Naive thymus-derived CD8-positive, alpha-beta T cell (primary cell): ENCODE measurements around the gene HYDIN. TPM values are rescaled to one million over a fixed set of nuclear protein-coding genes. Genes with fewer than 3 reads are reported as not detected.
"Not testable (repeated sequence)": the region's sequence is repeated elsewhere in the genome, so short reads cannot be mapped to it uniquely, and the experiment has no call there.

Source experiments
- ATAC-seq, 2 donors: fragments of 150-1000 bp; cut with Tn5 transposase in 1 of 2; sonication (Bioruptor Pico), chemical (Tn5 transposase) in 1 of 2; 1 replicate in 1 of 2; 2 replicates in 1 of 2; pipeline ENCODE4 v1.10.0; 2021; ENCODE audit warnings: mild to moderate bottlenecking in 2 of 2, moderate library complexity in 2 of 2
- POLR2A ChIA-PET: fragments of 350-600 bp; sonication (Branson Sonifier 250); formaldehyde crosslinking; loops from one replicate; lab custom pipeline; 2021; ENCODE audit warnings: antibody characterized with exemption; lab: Charles Lee
- DNase-seq, 10 donors: peaks; one replicate each; pipeline versions ENCODE4 v3.0.0 to v3.0.0-alpha.2; 2020 to 2022
- H3K27ac Mint-ChIP-seq, 10 donors: one replicate each; pipeline ENCODE4 v1.8.0; 2020 to 2022; ENCODE audit warnings: mild to moderate bottlenecking in 10 of 10, mixed read lengths in 10 of 10, moderate library complexity in 4 of 10, inconsistent platforms in 1 of 10
- H3K27me3 Mint-ChIP-seq, 5 donors: one replicate each; pipeline ENCODE4 v1.8.0; 2021 to 2022; ENCODE audit warnings: mixed read lengths in 5 of 5
- H3K36me3 Mint-ChIP-seq, 3 donors: one replicate each; pipeline ENCODE4 v1.8.0; 2020 to 2022; ENCODE audit warnings: mixed read lengths in 3 of 3, mild to moderate bottlenecking in 2 of 3, inconsistent platforms in 1 of 3
- H3K4me1 Mint-ChIP-seq, 4 donors: one replicate each; pipeline ENCODE4 v1.8.0; 2021 to 2022; ENCODE audit warnings: mixed read lengths in 4 of 4
- H3K4me3 Mint-ChIP-seq, 10 donors: one replicate each; pipeline ENCODE4 v1.8.0; 2020 to 2022; ENCODE audit warnings: mild to moderate bottlenecking in 10 of 10, mixed read lengths in 10 of 10, moderate library complexity in 6 of 10, inconsistent platforms in 1 of 10
- H3K9me3 Mint-ChIP-seq, 9 donors: one replicate each; pipeline ENCODE4 v1.8.0; 2020 to 2022; ENCODE audit warnings: mixed read lengths in 9 of 9, mild to moderate bottlenecking in 3 of 9, inconsistent platforms in 1 of 9, moderate library complexity in 1 of 9
- polyA plus RNA-seq, 3 donors: library from polyadenylated mRNA; unstranded; fragments of 300-500 nt; fragmentation: Illumina TruSeq; gene quantifications; one replicate each; pipeline ENCODE4 v1.2.3, GENCODE V29; 2021
- total RNA-seq, 8 experiments: library from RNA in 2 of 8; stranded (reverse) in 2 of 8; gene quantifications; one replicate each; pipeline ENCODE4 v1.2.3 and lab custom pipeline; 2021 to 2026

The HYDIN gene
- total and polyA plus RNA-seq, 5 experiments from 2014 or later = not detected

DNA sequence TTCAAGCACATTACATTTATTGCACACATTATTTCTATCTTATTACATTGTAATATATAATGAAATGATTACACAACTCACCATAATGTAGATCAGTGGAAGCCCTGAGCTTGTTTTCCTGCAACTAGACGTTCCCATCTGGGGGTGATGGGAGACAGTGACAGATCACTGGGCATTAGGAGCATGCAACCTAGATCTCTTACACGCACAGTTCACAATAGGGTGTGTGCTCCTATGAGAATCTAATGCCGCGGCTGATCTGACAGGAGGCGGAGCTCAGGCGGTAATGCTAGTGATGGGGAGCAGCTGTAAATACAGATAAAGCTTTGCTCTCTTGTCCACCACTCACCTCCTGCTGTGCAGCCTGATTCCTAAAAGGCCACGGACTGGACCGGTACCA is 69.5 kb downstream of the HYDIN start:
- H3K9me3 Mint-ChIP-seq, POLR2A ChIA-PET, ATAC-seq, H3K4me3 Mint-ChIP-seq, H3K4me1 Mint-ChIP-seq, H3K27ac Mint-ChIP-seq, H3K36me3 Mint-ChIP-seq, H3K27me3 Mint-ChIP-seq, DNase-seq: not testable (repeated sequence)

DNA sequence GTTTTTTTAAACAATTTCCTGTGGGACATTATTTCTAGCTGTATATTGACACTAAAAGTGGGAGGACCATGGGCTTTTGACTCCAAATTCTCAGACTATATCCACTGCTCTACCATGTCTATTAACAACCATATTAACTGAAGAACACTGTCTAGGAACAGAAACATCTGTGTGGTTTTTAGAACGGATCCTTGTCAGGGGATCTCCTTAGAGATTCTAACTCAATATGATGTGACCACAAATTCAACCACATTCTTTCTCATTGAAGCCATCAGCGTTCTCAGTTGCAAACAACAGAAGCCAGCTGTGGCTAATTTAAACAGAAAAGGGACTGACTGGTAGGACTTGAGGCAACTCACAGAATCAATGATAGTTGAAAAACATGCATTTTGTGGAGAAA is 73.2 kb downstream of the HYDIN start:
- H3K4me1 Mint-ChIP-seq, H3K27me3 Mint-ChIP-seq, DNase-seq, H3K4me3 Mint-ChIP-seq, H3K9me3 Mint-ChIP-seq, POLR2A ChIA-PET, H3K27ac Mint-ChIP-seq, H3K36me3 Mint-ChIP-seq: not testable (repeated sequence)
- peak in 1 of 2 donors; percentile 43 for ATAC-seq

DNA sequence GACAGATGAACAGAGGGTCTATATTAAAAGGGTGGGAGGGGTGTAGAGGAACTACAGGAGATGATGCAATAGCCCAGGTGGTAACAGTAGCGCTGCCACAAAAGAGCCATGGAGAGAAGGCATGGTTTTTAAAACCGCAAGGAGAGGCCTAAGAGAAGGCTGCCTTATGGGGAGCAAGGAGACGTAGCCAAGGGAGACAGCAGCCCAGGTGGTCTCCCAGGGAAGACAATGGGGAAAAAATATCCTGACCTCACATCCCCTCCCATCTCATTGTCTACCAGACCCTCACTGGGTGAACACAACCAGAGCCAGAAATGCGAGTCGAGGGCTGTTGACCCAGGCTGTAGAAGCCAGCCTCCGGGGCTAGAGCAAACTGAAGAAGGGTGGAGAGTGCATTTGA is 77.2 kb downstream of the HYDIN start:
- ATAC-seq, H3K9me3 Mint-ChIP-seq, H3K4me1 Mint-ChIP-seq, H3K27me3 Mint-ChIP-seq, DNase-seq, H3K27ac Mint-ChIP-seq, POLR2A ChIA-PET, H3K36me3 Mint-ChIP-seq, H3K4me3 Mint-ChIP-seq: not testable (repeated sequence)

DNA sequence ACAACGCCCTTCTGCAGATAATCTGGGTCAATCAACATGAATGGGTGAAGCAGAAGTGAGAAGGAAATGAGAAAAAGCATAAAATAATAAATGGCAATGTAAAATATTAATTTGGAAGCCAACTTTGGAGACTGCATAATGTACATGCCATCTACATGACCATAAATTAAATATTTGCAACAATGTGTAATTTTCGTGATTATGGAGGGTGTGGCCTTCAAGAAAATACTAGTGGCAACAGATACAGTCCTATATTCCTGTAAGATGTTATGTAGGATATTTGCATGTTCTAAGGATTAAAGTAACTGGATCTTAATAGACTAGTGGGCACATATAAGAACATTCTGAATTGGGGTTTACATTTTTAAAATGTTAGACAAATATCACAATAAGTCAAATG is 78.9 kb downstream of the HYDIN start:
- H3K9me3 Mint-ChIP-seq, H3K27ac Mint-ChIP-seq, H3K4me1 Mint-ChIP-seq, H3K27me3 Mint-ChIP-seq, POLR2A ChIA-PET, ATAC-seq, H3K36me3 Mint-ChIP-seq, DNase-seq, H3K4me3 Mint-ChIP-seq: not testable (repeated sequence)

DNA sequence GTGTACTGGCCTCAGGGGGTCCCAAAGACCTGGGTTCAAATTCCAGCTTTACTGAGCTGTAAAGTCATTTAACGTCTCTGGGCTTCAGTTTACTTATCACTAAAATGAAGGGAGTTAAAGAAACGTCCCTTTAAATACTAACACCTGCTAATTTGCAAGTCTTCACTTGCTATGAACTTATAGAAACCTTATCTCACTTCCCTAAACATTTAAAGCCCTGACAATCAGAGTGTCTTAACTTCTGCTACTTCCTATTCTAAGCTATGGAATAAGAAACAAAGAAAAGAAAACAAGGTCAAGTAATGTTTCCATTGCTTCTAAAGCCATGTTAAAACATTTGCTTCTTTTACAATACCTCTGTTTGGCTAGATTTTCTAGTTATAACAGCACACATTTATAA is 87.3 kb downstream of the HYDIN start:
- H3K9me3 Mint-ChIP-seq, ATAC-seq, H3K27me3 Mint-ChIP-seq, H3K4me3 Mint-ChIP-seq, DNase-seq, H3K36me3 Mint-ChIP-seq, H3K4me1 Mint-ChIP-seq, POLR2A ChIA-PET, H3K27ac Mint-ChIP-seq: not testable (repeated sequence)

DNA sequence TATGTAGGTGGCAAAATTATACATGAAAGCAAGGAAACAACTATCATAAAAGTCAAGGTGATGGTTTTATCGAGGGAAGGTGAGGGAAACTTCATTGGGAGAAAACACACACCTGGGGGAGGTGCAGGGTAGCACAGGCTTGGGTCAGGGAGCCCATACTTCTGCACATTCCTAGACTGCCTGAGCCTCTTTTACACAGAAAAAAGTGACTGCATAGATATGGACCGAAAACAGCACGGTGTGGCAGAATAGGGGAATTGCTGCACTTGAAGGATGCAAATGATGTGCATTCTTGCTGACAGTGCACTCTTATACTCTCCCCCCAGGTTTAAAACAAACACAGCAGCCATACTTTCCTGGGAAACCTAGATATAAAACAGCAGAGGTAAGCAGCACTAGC is 120.0 kb downstream of the HYDIN start:
- H3K27me3 Mint-ChIP-seq, H3K36me3 Mint-ChIP-seq, POLR2A ChIA-PET, ATAC-seq, H3K9me3 Mint-ChIP-seq, H3K4me3 Mint-ChIP-seq, H3K4me1 Mint-ChIP-seq, DNase-seq, H3K27ac Mint-ChIP-seq: not testable (repeated sequence)

DNA sequence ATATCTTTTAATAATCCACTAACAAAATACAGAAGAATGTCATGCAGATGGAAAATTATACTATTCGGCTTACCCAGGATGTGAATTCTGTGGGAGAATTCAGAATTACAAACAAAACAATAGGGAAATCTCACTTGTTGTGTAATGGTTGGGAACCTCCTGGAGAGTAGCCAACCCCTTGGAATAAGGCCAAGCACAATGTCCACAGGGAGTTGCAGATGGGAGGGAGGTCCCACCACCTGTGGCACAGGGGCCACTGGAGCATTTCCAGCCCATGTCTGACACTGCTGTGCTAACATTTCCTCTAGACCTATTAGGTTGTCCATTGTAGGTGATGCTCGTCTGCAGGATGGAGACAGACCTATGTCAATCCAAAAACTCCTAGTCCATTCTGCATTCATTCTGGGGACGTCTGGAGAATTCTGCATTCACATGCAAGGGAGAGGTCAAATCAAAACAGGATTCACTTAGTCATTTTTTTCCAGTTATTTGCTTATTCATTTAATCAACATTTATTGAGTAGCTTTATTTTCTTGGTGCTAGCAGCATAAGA is 120.8 kb downstream of the HYDIN start:
- H3K4me3 Mint-ChIP-seq, H3K27ac Mint-ChIP-seq, H3K27me3 Mint-ChIP-seq, H3K9me3 Mint-ChIP-seq, H3K4me1 Mint-ChIP-seq, ATAC-seq, DNase-seq, H3K36me3 Mint-ChIP-seq, POLR2A ChIA-PET: not testable (repeated sequence)

DNA sequence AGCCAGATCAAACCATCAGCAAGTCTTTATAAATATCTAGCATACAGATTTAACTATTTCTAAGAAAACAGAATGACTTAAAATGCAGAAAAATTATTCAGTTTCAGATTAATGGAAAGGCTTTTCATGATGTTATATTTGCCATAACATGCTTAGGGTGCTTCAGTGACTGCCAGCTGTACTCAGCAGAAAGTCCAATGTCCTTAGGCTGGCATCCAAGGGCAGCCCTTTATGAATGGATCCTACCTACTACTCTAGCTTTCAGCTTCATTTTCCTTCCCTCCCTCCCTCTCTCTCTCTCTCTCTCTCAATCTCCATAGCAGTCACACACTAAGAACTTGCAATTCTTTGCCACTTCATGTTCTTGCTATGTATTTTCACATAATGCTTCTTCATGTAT is 124.6 kb downstream of the HYDIN start:
- DNase-seq, H3K4me3 Mint-ChIP-seq, H3K36me3 Mint-ChIP-seq, ATAC-seq, POLR2A ChIA-PET, H3K27me3 Mint-ChIP-seq, H3K27ac Mint-ChIP-seq, H3K9me3 Mint-ChIP-seq, H3K4me1 Mint-ChIP-seq: not testable (repeated sequence)

DNA sequence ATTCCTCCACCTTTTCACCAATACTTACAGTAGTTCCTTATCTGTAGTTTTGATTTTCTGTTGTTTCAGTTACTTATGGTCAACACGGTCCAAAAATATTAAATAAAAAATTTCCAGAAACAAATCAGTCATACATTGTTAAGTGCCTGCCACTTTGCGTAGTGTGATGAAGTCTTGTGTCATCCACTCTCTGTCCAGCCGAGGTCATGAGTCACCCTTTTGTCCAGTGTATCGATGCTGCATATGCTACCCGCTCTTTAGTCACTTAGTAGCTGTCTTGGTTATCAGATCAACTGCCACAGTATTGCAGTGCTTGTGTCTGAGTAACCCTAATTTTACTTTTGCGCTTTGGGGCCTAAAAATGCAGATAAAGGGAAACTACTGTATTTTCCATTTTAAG is 146.9 kb downstream of the HYDIN start:
- H3K4me3 Mint-ChIP-seq, H3K27ac Mint-ChIP-seq, POLR2A ChIA-PET, H3K36me3 Mint-ChIP-seq, H3K9me3 Mint-ChIP-seq, H3K4me1 Mint-ChIP-seq, ATAC-seq, H3K27me3 Mint-ChIP-seq, DNase-seq: not testable (repeated sequence)

DNA sequence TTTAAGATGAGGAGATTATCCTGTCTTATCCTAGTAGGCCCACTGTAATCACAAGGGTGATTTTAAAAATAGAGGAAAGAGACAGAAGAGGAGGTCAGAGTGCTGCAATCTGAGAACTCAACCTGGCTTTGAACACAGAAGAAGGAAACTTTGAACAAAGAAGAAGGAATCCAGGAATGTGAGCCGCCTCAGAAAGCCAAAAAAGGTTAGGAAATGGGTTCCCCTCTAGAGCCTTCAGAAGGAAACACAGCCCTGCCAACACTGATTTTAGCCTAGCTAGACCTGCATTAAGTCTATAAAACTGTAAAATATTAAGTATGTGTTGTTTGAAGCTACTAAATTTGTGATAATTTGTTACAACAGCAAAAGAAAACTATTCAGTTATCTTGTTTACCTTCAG is 149.7 kb downstream of the HYDIN start:
- POLR2A ChIA-PET, H3K4me1 Mint-ChIP-seq, H3K9me3 Mint-ChIP-seq, H3K27me3 Mint-ChIP-seq, DNase-seq, ATAC-seq, H3K4me3 Mint-ChIP-seq, H3K36me3 Mint-ChIP-seq, H3K27ac Mint-ChIP-seq: not testable (repeated sequence)

DNA sequence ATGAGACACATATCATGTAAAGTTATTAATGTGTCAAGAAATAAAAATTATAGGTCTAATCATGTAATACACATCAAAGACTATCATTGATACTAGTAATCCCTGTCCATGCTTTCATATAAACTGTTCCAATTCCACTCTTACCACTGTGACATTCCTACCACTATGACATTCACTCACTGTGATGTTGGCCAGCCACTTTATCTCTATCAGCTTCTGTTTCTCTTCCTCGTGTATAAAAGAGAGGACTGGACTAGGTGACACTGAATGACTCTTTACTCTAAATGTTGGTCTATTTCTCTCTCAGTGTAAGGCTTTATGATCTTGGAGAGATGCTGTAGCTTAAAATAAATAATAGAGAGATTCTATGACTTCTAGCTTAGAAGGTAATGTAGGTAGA is 150.3 kb downstream of the HYDIN start:
- H3K27me3 Mint-ChIP-seq, POLR2A ChIA-PET: not testable (repeated sequence)

DNA sequence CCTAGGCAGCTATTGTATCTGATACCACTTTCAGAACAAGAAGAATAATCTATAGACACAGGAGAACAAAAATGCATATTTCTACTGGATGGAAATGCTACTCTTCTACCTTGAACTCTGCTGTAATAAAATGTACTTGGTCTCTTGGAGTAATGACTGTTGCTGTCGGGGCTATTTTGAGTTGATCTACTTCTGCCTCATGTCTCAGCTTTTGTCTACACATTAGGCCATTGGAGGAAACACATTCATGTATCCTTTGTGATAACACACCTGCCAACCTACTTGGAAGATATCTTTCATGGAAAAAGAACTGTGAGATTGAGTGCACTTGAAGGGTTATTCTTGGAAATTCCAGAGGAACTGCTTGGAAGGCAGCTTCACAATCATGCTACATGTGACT is 159.9 kb downstream of the HYDIN start:
- H3K27ac Mint-ChIP-seq, H3K27me3 Mint-ChIP-seq, POLR2A ChIA-PET, H3K9me3 Mint-ChIP-seq, H3K4me3 Mint-ChIP-seq, H3K36me3 Mint-ChIP-seq, DNase-seq, ATAC-seq, H3K4me1 Mint-ChIP-seq: not testable (repeated sequence)

More for the DNA sequence above, 150.3 kb downstream of the HYDIN start:
- not testable (repeated sequence) for DNase-seq, H3K27ac Mint-ChIP-seq, H3K9me3 Mint-ChIP-seq, ATAC-seq, H3K4me3 Mint-ChIP-seq, H3K36me3 Mint-ChIP-seq, H3K4me1 Mint-ChIP-seq

DNA sequence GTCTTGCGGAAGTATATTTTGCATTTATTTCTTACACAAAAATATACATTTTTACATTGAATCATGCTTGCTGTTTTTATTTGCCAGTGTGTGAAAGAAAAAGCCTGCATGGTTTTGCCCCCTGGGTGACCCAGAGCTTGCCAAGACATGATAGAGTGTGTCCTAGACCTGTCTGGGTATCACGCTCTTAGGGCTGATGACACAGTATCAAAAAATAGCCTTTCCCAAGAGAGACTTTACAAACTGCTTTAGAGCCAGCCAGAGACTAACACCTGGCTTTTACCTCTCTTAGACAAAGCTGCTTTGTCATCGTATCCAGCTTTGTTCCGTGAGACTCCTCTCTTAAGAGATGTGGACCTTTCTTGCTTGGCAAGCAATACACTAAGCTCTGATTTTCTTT is 160.7 kb downstream of the HYDIN start:
- ATAC-seq, DNase-seq, H3K36me3 Mint-ChIP-seq, POLR2A ChIA-PET, H3K4me3 Mint-ChIP-seq, H3K4me1 Mint-ChIP-seq, H3K27me3 Mint-ChIP-seq, H3K9me3 Mint-ChIP-seq: not testable (repeated sequence)
- peak overlapping the region in 1 of 10 donors; percentile 40 for H3K27ac Mint-ChIP-seq

DNA sequence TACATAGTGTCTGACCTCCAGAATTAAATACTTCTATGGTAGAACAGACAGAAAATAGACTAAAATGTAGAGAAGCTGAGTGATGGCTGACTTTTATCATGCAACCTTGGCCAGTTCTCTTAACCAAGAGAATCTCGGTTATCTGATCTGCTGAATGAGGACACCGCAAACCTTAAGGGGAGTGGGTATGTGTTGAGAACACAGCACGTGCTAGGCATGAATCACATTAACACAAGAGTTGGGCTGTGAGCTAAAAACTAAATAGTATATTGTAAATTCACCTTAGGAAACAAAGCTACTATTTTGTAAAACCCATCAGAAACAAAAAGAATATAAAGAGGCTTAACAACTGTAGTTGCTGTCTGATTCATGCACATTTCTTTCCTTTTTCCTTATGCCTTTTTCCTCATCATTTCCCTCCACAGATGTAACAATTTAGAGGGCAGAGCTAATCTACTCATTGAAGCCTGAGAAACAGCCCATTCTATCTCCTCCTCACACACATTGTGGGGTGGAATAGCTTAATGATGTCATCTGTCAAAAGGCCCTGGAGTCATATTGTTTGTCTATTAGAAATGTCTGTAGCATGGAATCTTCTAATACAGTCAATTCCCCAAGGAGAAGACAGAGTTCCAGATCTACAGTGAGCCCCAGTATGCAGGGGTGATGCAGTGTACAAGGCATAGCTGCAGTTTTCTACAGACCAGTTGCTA is 176.5 kb downstream of the HYDIN start:
- ATAC-seq, H3K27me3 Mint-ChIP-seq, H3K4me1 Mint-ChIP-seq, H3K9me3 Mint-ChIP-seq, H3K27ac Mint-ChIP-seq, H3K36me3 Mint-ChIP-seq, H3K4me3 Mint-ChIP-seq, DNase-seq, POLR2A ChIA-PET: not testable (repeated sequence)
